Activated CD4-positive, alpha-beta T cell treated with anti-CD3 and anti-CD28 coated beads, Interleukin-2, Interleukin-6, amounts not matched to agents 100 ng/mL and 50 ng/mL, durations not matched to agents 16 hours and 8 hours (primary cell): Measurements from ENCODE around the gene AKR1B1.

Source experiments
- DNase-seq: peaks from one replicate; pipeline ENCODE4 v3.0.0-alpha.2; 2020

The AKR1B1 gene

DNA sequence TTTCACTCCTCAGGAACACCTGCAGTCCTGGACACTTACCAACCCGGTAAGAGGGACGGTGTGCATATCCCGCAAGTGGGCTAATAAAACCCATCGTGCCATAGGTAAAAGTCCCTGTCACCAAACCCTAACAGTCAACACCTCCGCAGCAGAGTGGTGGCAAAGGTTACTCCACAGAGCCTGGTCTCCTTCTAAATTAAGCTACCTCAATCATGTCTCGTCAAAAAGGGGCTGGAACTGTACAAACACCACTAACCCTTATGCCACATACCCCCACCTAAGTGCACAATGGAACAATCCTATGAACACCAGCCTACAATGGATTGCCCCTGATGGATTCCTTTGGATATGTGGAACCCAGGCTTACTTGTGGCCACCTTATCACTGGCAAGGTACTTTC is 9.6 kb upstream of the AKR1B1 start:
- no peak for DNase-seq

DNA sequence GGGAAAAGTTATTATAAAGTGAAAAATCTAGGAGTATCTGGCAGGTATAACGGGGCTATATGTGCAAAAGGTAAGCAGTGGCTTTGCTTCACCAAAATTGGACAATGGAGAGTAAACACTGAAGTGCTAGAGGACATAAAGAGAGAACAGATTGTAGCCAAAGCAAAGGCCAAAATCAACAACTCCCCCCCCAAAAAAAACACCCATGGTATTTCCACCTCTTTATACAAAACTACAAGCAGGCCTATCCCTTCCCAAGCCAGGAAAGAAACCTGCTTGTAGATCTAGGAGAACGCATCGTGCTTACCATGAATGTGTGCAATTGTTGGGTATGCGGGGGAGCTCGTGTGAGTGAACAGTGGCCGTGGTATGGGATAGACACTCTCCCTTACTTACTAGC is 9.2 kb upstream of the AKR1B1 start:
- DNase-seq = no peak

DNA sequence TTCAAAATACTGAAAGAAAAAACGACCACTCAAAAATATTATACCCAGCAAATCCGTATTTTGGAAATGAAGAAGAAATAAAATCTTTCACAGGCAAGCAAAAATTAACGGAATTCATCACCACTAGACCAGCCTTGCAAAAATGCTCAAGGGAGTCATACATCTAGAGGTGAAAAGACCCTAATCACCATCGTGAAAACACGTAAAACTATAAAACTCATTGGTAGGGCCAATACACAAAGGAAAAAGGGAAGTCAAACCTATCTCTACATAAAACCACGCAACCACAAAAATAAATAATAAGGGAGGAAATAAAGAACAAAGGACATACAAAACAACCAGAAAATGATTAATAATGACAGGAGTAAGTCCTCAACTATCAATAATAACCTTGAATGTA is 6.6 kb upstream of the AKR1B1 start:
- DNase-seq = no peak

DNA sequence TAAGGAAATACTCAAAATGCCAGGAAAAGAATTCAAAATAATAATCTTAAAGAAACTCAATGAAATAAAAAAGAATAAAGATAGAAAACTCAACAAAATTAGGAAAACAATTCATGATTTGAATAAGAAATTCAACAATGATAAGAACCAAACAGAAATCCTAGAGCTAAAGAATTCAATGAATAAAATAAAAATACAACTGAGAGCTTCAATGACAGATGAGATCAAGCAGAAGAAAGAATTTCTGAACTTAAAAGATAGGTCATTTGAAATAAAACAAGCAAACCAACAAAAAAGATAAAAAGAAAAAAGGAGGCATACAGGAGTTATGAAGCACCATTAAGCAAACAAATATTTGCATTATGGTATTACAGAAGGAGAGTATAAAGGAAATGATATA is 5.6 kb upstream of the AKR1B1 start:
- DNase-seq = no peak

DNA sequence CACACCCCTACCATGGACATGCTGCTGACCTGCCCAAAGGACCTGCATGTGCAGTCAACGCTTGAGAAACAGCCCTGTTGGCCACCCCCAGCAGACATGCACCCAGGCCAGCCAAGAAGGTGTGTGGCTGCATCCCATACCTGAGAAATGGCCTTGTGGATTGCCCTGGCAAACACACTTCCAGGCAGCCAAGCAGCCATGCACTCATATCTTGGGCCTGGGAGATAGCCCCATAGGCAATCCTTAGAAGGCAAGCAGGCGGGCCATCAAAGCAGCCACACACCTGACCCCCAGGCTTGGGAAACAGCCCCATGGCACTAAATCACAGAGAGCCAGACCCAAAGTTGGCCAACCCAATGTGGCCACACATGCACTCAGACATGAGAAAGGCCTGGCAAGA is 4.9 kb upstream of the AKR1B1 start:
- DNase-seq = no peak

DNA sequence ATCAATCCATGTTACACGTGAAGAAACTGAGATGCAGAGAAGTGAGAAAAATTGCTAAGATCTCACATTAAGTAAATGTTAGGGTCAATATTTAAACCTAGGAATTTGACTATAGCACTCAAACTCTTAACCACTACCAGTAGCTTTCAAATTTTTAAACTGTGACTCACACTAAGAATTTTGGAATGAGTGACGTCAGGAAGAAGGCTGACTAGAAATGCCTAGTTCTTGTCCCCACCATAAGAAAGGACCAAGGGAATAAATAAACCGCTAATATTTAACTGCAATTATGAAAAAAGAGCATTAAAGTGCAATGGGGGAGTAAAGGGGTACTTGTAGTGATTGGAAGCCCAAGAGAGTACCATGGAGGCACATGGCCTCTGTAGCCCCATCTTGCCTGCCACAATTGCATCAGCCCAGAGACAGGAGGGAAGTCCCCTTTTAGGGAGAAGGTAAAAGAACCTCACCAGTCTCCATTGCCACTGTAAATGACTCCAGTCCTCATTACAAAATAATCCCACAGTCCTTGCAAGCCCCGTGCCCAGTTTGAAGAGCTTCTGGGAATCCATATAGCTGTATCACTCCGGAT is 3.5 kb upstream of the AKR1B1 start:
- no peak for DNase-seq

DNA sequence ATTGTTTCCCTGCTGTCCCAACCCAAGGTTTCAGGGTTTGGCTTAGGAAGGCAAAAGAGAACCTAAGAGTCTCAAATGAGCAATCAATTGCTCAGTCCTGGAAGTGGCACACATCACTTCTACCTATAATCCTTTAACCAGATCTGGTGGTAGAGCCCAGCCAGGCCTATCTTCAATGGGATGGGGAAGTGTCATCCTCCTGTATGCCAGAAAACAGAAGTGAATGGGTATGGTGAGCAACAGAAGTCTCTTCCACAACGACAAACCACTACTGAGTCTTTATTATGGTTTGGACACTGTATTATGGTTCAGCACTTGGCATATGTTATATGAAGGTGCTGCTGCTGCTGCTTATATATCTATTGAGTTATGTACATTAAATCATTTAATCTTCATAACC is 3.0 kb upstream of the AKR1B1 start:
- DNase-seq = no peak

DNA sequence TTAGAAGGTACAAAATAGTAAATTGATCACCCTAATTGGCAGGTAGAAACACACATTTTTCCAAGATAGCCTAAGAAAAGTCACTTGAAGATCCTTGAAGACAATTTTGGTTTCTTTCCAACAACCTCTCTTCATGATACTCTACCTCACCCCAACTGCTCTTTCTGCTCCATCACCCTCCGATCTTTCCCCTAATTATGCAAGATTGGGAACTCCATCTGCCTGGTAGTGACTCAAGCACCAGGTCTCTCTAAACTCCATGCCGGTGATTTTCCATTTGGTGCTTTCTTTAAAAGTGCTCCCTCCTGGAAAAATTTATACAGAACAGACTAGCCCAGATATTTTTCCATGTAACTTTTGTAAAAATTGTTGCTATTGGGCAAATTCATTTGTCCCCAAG is 1.1 kb upstream of the AKR1B1 start:
- DNase-seq = no peak

DNA sequence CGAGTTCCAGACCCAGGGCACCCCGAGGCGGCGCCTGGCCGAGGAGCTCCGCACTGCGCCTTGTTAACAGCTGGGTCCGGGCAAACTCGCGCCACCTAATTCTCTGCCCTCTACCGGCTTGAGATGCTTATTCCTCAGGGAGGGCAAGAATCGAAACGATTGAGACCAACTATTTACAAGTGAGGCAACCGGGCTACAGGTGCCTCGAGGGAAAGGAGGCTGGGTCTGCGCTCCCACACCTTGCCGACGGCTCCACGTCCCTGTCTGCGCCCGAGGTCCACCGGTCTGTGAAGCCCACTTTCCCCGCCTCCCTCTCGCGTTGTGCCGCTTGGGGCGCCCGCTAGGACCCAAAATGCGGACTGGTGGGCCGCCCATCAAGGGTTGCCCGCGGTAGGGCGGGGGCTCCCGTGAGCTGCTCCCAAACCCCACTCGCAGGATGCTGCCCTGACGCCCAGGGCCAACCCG is 527 bp downstream of the AKR1B1 start:
- peak; percentile 66 for DNase-seq

DNA sequence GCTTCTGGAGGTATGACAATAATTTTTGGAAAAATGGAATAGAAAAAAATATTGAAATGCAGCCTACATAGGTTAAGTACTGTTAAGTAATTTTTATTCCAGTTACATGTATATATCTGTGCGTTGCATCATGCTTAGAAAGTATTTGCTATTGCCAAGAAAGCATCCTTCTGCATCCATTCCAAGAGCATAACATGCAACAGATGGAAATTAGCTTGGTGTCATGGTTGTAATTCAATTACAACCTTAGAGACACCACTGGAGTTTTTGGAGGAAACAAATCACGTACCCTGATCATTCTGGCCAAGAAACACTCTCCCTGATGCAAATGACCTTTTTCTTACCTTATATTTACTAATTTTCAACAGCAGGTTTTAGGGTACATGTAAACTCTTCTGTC is 1.7 kb downstream of the AKR1B1 start:
- DNase-seq = no peak

DNA sequence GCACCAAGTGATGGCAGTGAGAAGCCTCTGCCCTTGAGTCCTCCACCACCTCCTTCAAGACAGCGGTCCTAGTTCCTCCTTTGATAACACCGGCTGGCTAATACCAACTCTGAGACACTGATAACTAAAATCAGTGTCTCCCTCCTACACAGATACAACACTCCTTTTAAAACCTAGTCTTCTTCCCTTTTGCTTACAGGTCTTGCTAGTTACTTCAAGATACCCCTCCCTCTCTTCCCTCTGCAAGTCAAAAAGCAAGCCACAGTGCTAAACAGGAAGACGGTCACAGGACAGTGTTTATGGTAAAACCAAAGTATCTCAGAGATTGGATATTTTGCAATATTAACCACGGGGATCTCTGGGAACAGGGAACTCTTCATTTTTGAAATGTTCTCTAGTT is 4.6 kb downstream of the AKR1B1 start:
- peak; percentile 43 for DNase-seq

DNA sequence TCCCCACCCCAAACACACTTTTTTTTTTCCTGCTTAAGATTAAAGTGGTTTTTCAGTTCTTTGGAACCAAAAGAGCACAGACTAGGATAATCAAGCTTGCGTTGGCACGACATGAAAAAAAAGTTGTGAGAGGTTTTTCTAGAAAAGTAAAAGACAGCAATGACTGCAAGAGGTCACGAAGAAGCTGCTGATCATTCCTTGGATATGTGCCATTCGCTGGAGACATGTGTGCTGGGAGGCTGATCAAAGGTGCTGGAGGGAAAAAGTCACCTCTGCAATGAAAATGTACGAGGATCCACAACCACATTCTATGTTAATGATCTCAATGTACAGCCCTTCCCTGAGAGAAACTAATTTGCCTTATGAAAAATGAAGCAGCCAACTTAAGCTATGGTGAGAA is 5.4 kb downstream of the AKR1B1 start:
- no peak for DNase-seq

DNA sequence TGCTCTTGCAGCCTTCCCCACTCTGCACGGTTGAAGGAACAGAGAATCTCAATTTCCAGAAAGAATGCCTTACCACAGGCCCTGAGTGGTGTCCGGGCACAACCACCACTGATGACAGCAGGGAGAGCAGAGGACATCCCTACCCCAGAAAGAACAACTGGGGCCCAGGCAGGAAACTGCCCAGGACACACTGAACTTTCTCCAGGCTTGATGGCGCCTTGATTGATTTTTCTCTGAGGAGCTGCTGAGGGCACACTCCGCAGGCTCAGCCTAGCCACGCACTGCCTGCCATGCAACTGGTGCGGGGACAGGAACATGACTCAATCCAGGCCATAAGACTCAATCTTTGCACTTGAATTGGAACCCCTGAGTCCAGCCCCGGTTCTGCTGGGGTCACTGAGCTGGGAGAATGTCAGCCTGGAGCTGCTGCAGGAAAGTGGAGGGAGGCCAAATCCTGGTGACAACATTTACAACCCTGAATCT is 5.9 kb downstream of the AKR1B1 start:
- DNase-seq = no peak

DNA sequence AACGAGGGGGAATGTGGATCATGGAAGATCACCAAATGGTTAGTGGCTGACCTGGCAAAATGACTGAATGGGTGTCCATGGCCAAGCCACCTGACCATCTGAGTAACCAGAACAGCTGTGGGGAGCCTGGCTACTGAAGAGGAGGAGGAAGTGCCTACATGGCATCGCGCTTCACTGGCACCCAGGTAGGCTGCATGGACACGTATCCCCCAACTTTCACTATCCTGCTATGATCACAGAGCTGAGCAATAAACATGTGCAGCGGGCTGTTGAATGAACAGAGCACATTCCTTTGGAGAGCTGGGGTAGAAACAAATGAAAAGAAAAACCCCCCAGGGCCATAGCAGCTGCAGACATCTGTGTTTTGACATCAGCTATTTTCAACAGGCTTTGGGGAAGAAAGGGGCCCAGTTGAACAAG is 6.5 kb downstream of the AKR1B1 start:
- no peak for DNase-seq

DNA sequence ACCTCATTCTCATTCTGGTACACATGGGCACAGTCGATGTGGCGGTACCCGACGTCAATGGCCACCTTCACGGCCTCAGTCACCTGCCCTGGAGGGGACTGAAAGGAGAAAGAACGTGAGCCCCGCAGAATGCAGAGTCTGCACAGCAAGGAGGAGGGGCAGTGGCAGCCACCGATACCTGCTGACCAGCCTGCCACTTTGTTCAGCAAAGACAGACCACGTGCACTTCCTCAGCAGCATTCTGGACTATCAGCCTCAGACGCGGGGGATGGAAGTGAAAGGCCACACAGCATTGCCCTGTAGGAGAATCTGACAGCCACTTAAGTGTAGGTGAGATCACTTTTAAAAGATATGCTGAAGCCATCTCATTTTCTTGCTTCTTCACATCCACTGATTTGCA is 7.2 kb downstream of the AKR1B1 start:
- DNase-seq = no peak

DNA sequence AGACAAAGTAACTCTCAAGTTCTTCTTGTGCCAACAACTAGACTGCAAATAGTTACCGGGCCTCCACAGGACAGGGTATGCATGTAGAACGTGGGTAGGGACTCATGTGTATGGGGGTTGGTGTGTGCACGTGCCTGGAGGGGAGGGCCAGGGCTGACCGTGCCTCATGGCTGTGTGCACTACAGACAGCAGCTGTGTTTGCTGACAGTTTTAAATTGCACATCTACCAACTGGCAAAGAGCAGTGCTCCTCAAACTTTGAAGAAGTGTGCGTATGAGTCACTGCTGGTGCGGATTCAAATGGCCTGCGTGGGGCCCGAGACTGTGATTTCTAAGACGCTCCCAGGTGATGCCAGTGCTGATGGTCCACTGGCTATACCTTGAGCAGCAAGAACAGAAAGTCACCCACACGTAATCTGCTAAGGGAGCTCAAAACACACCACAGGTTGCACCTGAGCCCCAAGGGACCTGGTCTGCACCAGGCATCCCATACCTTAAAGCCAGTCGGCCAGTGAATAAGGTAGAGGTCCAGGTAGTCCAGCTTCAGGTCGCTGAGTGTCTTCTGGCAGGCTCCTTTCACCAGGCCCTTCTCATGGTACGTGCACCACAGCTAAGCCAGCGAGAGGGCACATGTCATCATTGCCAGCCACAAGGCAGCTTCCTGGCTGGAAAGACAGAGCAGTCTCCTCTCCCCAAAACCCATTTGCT is 8.5 kb downstream of the AKR1B1 start:
- DNase-seq = no peak

DNA sequence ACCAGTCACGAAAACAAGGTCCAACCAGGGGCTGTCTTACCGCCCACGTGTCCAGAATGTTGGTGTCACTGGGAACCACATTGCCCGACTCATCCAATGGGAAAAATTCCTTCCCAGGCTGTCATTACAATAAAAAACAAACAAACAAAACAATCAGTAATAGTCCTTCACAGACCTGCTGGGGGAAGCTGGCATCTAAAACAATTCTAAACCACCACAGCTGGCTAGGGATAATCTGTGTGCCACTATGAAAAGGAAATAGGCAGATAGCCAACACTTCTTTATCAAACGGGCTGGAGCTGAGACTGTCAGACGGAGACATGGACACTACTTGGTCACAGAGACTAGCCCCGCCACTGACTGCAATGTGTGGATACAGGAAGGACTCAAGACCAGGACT is 9.2 kb downstream of the AKR1B1 start:
- DNase-seq = no peak

DNA sequence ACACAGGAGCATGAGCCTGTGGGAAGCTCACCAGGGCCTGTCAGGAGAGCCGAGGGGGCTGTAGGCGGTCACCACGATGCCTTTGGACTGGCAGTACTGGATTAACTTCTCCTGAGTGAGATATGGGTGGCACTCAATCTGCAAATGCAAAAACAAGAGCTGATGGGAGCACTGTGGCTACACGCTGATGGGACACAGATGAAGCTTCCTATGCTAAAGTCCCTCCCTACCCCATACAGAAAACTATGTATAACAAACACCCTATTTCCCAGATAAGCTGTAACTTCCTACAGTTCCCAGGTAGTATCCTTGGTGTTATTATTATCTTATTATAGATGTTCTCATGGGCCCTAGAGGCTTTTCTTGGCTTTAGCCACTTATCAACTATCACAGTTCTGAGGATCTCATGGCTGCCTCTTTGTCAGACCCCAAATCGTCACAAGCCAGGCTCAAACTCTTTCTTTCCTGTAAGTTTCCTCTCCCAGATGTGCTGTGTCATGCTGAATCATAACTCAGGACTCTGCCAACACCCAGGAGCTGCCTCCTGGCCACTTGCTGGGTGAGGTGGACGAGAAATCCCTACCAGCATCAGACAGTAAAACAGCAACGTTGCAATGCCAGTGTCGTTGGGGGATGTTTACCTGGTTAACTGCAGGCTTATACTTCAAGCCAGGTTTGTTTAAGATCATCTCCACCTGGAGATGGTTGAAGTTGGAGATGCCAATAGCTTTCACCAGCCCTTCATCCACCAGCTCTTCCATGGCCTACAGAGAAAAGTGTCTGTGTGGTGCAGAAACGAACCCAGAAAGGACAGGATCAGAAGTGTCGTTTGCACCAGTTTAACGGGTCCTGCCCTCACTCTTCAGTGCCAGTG is 10.3 kb downstream of the AKR1B1 start:
- DNase-seq = no peak

DNA sequence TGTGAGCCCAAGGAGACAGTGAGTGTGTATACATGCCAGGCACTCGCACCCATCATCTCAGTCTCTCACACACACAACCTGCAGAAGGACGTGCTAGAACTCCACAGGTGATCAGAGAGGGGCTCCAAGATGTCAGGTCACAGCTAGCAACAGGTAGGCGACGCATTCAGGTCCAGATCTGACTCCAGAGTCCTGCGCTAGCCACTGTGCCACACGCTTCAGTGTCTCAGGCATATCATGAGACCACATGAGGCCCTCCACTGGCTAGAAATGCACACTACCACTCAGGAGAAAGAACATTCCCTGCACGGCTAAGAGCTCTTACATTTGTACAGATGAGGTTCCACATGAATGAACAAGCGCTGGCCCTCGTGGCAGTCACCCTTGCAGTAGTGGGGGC is 11.5 kb downstream of the AKR1B1 start:
- no peak for DNase-seq

DNA sequence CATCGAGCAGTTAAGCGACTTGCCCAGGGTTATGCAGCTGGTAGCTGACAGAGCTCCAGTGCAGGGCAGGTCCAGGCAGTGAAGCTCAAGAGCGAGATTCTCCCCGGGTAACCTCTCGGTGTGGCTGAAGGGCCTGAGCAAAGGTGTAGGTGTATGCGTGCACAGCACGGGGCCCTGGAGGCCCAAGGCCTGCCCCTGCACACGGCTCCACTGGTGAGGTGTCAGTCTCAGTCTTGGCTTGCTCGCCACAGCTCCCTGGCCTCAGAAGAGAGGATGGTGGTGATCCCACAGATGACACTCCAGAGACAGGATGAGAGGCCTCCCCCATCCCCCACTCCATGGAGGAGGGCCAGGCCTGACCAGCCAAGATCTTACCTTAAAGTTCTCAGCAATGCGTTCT is 12.0 kb downstream of the AKR1B1 start:
- no peak for DNase-seq

DNA sequence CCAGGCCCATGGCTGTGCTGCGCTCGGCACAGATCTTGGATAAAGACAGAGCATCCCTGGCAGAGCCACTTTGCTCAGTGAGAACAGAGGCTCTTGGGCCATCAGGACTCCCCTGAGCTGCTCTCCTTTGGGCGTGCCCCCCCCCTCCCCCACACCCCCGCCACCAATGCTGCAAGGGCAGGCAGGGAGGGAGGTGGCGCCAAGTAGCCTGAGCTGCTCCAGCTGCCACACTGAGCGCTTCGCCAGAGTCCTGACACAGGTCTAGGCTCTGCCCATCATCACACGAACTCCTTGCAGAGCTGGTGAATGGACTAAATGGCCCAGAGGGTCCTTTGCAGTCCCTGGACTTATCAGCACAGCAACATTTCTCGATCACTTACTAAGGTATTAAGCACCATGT is 12.5 kb downstream of the AKR1B1 start:
- no peak for DNase-seq

DNA sequence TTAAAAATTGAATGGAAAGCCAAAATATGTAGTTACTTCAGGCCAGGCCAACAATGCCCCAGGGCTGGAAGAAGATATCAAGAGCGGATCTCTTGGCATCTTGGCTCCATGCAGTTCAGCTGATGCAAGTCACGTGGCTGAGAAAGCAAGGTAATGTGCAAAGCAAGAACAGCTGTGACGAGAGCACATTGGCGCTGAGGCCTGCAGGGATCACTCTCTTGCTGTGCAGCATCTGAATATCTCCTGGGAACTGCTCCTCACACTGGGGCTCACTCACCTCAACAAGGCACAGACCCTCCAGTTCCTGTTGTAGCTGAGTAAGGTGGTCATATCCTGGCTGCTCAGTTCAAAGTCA is 14.0 kb downstream of the AKR1B1 start:
- no peak for DNase-seq

DNA sequence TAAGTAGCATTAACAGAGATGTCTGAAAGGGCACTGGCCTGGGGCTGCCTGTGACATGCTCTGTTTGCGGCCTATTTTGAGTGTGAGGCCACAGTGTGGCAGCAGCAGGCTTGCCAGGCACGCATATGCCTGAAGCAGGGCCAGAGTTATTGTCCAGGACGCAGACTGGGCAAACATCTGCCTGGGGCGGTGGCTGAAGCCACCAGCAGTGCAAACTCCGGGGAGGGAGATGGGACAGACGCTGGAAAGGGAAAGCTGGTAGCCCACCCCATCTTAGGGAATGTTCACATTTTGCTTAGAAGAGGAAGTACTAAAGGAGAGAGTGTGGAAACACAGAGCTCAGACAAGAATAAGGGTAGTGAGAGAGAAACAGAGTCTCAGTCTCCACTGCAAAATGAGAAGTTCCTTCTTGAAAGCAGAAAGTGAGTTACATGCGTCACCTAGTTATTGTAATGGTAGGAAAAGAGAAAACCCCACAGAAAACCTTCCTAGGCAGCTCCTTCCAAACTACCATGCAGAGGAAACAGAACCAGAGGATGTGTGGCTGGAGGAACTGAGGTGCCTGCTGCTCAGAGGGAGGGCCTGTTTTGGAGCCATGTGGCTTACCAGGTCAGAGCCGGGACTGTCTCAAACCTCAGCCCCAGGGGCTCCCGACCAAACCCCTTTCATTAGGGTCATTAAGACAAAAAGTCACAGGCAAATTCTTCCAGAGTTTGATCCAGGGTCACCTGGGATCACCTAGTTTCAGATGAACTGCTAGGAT is 14.5 kb downstream of the AKR1B1 start:
- DNase-seq = no peak
